ENCODE data around the gene C6orf132.
A peak's percentile ranks its signal among the peaks of the same experiment; 100 is the strongest.
"Not testable (repeated sequence)": the region's sequence is repeated elsewhere in the genome, so short reads cannot be mapped to it uniquely, and the experiment has no call there.

The C6orf132 gene

GRCh38 chr6:42162384-42162783, 20.0 kb upstream of the C6orf132 start:
- no peak for DNase-seq

GRCh38 chr6:42159431-42160024, 17.1 kb upstream of the C6orf132 start:
- no peak for DNase-seq

GRCh38 chr6:42158631-42159030, 16.2 kb upstream of the C6orf132 start:
- no peak for DNase-seq

GRCh38 chr6:42158011-42158410, 15.6 kb upstream of the C6orf132 start:
- DNase-seq: no peak

GRCh38 chr6:42156638-42157037, 14.2 kb upstream of the C6orf132 start:
- DNase-seq: no peak

- no peak for DNase-seq
Observed at GRCh38 chr6:42155293-42155692, 12.9 kb upstream of the C6orf132 start.

- DNase-seq: no peak
Observed at GRCh38 chr6:42154461-42155209, 12.2 kb upstream of the C6orf132 start.

- DNase-seq: no peak
Observed at GRCh38 chr6:42153921-42154320, 11.5 kb upstream of the C6orf132 start.

- DNase-seq: not testable (repeated sequence)
Observed at GRCh38 chr6:42152528-42153213, 10.3 kb upstream of the C6orf132 start.

- no peak for DNase-seq
Observed at GRCh38 chr6:42152024-42152423, 9.6 kb upstream of the C6orf132 start.

GRCh38 chr6:42150254-42150653, 7.8 kb upstream of the C6orf132 start:
- DNase-seq: no peak

- no peak for DNase-seq
Observed at GRCh38 chr6:42148058-42148457, 5.6 kb upstream of the C6orf132 start.

GRCh38 chr6:42147138-42147562, 4.7 kb upstream of the C6orf132 start:
- no peak for DNase-seq

GRCh38 chr6:42141603-42142117, 760 bp downstream of the C6orf132 start:
- DNase-seq: no peak

- no peak for DNase-seq
Observed at GRCh38 chr6:42140756-42141602, 1.4 kb downstream of the C6orf132 start.

GRCh38 chr6:42140032-42140431, 2.4 kb downstream of the C6orf132 start:
- DNase-seq: peak; percentile 12 to 68

- DNase-seq: no peak
Observed at GRCh38 chr6:42138630-42139619, 3.5 kb downstream of the C6orf132 start.

GRCh38 chr6:42138190-42138589, 4.2 kb downstream of the C6orf132 start:
- no peak for DNase-seq

GRCh38 chr6:42137194-42137753, 5.1 kb downstream of the C6orf132 start:
- no peak for DNase-seq

- DNase-seq: peak in 1 of 2 donors; percentile 44
Observed at GRCh38 chr6:42136508-42137193, 5.8 kb downstream of the C6orf132 start.

- no peak for DNase-seq
Observed at GRCh38 chr6:42135722-42136121, 6.7 kb downstream of the C6orf132 start.
